HG02981 (cell line): ENCODE measurements around the gene MRTFA.

Experiments
- ATAC-seq: cut with Tn5 transposase; IDR thresholded peaks from one replicate; pipeline ENCODE4 v1.9.1; 2021; ENCODE audit warnings: mild to moderate bottlenecking, moderate library complexity; ENCODE audit not compliant: unreplicated experiment

The MRTFA gene

DNA sequence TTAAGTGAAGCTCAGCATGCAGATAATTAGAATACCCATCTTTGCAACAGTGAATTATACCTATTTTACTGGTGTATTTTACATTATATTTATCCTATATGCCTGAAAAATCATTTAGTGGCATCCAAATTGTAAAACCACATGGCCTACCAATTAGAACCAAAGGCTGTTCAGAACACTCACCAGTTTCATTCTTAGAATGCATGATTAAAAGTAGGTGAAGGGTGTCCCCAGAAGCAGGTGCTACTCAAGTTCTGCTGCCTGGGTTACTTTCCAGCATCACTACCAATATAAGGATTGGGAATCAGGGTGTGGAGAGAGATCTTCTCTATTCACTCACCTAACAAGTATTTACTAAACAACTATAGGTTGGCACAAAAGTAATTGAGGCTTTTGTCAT lies 162.8 kb downstream of the MRTFA start:
- no peak for ATAC-seq

DNA sequence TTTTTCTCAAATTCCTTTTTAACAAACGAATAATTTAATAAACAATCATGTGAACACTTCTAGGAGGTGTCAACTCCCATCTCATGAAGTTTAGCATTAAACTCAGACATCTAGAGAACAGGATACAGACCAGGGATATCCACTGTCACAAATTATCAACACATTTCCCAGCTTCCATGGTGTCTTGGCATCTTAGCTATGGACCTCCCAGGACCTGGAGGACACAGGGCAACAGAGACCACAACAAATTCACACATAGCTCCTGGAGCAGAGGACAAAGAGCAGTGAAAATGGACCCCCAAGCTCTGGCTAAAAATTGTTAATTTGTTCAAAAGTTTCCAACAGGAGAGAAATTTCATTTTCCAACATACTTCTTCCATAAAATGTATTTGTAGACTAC lies 163.9 kb downstream of the MRTFA start:
- ATAC-seq, result no peak

DNA sequence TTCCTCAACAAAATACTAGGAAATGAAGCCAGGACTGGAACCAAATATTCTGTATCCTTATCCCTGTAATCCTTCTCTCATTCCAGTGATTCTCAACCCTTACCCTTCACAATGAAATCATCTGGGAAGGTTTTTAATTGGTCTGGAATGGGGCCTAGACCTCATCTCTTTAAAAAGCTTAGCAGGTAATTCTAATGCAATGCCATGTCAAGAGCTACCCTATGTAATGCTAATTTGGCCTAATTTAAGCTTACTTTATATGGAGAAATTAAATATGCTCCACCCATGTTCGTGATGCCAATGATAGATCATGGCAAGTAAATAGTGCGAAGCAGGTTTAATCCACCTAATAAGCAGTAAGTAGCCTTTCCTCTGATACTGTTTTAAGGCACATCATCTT lies 164.5 kb downstream of the MRTFA start:
- ATAC-seq, result no peak

DNA sequence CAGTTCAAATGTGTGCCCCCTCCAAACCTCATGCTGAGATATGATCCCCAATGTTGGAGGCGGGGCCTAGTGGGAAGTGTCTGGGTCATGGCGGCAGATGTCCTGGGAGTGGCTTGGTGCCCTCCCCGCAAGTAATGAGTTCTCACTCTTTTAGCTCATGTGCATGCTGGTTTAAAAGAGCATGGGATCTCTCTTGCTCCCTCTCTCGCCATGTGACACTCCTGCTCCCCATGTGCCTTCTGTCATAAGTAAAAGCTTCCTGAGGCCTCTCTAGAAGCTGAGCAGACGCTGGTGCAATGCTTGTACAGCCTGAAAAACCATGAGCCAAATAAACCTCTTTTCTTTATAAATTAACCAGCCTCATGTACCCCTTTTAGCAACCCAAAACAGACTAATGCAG lies 167.3 kb downstream of the MRTFA start:
- no peak for ATAC-seq

DNA sequence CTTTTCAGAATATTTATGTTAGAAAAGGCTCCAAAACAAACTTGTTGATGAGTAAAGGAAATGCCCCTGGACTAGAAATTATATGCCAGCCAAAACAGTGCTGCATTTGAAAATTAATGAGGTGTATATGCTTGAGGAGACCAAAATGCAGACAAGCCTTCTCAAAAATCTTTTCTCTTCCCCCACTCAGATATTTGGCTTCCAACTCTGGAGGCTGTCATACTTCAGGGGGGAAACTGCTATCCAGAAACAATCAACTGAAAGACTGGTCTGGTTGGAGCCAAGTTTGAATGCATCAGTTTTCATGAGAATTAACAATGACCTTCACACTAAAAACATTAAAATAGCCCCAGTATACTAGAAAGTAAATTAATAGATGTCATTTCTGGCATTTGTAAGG lies 167.9 kb downstream of the MRTFA start:
- ATAC-seq, result no peak

DNA sequence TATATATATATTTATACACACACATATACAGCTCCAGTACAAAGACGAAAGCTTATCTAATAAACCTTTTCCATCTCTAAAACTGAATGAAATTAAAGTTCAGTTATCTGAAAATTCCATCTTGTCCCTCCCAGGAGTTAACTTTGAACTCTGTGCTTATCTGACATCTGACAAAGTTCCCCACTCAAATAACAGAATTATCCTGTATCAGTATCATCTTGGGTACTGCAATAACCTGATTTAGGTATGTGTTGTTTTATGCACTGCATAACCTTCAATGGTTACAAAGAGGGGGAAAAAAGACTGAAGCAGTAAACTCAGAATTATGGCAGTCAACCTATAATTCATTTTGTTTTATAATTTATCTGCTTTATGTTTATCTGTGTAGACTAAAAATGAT lies 169.5 kb downstream of the MRTFA start:
- ATAC-seq, result no peak

DNA sequence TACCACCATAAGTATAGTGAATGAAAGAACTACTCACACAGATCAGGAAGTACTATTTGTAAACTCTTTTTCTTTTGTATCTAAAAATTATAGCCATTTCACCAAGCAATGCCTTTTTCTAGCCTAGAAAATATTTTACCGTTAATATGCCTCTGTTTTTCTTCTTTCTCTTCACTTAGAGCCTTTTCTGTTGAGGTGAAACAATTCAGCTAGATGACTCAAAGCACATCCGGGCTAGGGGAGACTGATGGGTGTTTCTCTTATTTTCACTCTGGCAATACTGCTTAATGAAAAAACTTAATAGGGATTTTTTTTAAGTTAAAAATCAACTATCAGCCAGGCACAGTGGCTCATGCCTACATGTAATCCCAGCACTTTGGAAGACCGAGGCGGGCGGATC lies 172.8 kb downstream of the MRTFA start:
- no peak for ATAC-seq

DNA sequence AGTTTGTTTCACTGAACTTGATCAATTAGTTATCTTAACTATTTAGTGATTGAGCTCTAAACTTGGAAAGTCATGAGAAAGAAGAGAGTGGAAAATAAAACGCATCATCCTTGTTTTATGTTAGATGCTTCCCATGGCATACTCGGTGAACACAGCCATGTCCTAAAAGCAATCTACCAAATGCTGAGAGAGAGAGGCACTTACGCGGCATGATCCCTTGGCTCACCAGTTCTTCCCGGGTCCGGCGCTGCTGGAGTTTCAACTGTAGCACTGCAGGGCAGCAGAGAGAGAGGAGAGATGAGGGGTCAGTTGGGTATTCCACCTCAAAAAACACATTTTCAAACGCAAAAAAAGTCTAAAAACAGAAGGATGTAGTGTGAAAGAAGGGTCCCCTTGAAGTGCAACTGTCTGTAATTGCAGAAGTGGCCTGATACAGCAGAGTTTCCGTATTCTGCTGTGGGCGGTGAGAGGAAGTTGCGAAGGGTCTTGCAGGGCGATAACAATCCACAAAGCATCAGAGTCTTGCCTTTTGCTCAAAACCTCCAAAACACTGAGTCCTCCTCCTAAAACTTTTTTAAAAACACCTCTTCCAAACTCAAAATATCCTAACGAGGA lies 173.4 kb downstream of the MRTFA start:
- peak; percentile 68 for ATAC-seq

DNA sequence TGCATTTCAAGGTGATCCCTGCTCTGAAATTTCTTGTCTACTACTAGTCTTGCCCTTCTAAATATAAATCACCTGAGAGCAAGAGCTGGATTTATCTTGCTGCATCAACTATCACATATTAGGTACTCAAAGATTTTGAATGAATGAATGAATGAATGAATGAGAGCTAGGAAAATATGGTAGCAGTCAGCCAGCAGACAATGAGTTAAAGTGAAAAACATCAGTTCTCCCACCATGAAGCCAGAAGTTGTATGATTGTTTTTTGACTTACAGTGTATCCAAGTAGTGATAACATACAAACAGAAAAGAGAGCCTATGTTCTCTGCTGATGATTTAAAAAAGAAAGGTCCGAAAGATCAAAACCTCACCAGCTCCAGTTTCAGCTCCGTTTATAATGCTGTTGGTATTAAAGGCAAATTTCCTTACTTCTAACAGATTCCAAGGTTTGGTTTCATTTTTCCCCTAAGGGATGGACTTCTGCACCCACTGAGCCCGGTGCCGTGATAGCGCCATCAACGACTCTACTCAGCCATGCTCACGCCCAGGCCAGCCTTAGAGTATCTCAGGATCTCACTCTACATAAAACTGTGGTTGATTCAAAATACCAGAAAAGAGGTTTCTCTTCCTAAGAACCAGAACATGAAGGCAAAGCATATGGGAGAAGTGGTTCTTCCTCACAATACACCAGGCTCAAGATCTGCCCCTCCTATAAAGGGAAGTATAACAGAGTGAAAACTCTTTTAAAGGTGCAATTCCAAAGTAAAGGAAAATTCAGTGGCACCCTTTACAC lies 174.1 kb downstream of the MRTFA start:
- ATAC-seq, result no peak

DNA sequence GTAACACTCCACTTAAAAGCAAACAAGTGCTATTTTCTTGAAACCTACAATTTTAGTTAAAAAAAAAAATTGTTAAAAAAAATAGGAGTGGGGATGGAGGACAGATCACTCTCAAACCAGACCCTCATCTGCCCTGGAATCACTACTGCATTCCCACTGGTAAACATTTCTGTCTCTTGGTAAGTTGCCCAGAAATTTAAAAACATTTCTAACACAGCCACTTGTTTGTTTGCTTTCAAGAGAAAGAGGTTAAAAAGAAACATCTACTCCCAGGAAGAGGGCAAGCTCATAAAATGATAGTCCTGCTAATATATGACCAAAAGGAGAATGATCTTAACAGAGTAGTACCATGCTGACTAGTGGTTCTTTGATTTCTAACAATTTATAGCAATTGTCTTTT lies 182.8 kb downstream of the MRTFA start:
- no peak for ATAC-seq

DNA sequence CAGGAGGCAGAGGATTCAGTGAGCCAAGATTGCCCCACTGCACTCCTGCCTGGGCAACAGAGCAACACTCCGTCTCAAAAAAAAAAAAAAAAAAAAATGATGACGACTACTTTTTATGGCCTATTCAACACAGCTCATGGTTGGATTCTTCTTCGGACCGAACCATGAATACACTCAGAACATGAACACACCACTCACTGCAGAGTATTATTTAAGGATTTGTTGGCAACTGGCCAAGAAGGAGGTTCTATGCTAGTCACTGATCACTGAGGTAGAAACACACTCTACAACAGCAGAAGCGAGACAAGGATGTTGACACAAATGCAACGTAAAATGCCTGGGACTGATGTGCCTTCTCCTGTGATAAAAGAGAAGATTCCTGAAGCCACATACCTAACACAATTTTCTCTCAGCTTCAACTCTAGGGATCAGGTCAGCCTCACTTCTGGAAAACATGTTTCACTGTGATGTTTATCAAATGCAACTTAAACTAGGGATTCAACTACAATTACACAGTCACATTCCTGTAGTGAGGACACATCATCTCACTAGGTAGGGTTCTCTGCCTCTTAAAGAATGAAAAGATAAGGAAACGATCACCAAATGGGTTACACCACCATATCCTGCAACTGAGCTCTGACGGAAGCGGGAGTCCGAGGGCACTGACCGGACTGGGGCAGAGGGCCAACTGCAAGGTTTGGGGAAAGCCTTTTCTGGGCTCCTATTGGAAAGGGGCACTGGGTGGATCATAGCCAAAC lies 183.6 kb downstream of the MRTFA start:
- ATAC-seq, result no peak

DNA sequence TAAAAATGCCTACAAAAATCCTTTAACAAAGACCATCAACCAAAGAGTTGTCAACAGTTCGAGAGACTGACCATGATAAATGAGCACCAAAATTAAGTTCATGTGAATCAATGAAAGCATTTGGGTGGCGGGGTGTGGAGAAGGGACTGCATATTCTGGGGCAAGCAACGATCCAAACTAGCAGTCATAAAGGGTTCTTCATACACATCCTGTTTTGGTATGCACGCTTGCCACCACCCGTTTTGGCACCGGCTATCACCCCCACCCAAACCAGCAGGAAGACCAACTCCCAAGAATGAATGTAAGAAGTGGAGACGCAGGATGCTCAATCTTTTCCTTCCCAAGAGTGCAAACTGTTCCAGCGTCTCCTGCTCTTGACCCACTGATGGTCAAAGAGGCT lies 185.3 kb downstream of the MRTFA start:
- ATAC-seq, result no peak

DNA sequence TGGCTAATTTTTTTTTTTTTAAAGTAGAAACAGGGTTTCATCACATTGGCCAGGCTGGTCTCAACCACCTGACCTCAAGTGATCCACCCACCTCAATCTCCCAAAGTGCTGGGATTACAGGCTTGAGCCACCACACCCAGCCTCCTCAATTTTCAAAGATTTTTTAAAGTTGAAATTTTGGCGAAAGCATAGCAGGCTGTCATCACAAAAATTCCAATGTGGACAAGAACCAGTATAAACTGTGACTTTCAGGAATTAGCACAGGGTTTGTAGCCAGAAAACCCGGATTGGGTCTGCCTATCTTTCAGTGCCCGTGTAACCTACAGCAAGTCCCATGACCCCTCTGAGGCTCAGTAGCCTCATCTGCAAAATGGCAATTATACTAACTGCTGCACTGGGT lies 185.9 kb downstream of the MRTFA start:
- no peak for ATAC-seq

DNA sequence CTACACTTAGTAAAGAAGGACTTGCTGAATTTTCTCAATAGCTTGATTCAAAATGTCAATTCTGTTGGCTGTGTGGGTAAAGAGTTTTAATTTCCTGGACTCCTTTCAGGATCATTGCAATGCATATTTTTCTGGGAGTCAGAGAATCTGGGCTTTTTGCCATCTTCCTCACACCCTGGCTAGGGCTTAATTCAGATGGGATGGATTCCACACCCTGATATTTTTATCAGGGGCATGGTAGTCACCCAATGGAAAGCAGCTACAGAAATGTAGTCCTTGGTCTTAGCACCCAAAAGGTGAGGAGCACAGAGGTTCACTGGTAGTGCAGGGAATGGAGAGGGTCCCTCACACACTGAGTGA lies 186.9 kb downstream of the MRTFA start:
- no peak for ATAC-seq

DNA sequence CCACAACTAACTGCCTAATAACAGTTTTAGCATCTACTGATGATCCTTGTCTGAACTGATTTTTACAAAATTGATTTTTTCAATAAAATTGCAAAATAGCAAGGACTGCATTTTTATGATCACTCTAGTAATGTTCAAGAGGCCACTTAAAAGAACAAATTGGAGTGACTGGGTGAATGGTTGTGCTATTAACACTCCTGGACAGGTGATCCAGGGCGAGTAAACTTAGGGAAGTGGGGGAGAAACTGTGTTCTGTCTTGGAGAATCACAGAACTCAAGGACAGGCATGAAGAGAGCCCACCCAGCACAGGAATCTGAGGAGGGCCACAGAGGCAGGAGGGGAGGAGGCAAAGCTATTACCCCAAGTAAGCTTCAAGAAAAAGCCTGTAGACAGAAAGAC lies 190.3 kb downstream of the MRTFA start:
- ATAC-seq, result no peak

DNA sequence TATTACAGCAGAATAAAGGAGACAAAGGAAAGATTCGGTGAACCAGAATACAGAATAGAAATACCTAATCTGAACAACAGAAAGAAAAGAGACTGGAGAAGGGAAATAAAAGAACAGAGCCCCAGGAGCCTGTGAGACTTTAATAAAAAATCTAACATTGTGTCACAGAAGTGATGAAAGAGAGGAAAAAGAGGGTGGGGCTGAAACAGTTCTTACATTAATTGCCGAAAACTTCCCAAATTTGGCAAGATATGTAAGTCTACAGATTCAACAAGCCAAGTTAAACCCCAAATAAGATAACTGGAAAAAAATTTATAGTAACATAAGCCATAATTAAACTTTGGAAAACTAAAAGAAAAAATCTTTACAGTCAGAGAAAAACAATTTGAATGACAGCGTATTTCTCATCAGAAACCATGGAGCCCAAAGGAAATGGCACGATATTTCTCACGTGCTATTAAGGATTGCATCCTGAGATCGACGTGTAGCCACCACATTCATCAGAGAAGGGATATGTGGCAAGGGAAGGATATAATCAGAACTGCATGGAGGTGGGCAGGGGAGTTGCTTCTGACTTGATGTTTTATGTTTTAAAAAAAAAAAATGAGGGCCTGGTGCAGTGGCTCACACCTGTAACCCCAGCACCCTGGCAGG lies 192.2 kb downstream of the MRTFA start:
- ATAC-seq, result no peak

DNA sequence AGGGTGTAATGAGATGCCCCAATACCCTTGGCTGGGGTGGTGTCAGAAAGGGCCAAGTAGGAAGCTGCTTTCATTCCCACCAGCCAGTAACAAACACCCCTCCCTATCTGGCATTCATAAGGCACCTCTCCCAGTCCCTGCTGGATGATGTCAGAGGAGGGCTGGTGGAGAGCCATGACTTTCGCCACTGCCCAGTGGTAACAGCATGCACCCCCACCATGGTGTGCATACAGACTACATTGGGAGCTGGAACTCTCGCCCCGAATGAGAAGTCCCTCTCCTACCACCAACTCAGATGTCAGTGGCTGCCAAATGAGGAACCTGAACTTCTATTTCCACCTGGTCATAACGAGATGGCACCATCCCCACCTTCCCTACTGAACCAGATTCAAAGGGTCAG lies 192.8 kb downstream of the MRTFA start:
- ATAC-seq, result no peak

DNA sequence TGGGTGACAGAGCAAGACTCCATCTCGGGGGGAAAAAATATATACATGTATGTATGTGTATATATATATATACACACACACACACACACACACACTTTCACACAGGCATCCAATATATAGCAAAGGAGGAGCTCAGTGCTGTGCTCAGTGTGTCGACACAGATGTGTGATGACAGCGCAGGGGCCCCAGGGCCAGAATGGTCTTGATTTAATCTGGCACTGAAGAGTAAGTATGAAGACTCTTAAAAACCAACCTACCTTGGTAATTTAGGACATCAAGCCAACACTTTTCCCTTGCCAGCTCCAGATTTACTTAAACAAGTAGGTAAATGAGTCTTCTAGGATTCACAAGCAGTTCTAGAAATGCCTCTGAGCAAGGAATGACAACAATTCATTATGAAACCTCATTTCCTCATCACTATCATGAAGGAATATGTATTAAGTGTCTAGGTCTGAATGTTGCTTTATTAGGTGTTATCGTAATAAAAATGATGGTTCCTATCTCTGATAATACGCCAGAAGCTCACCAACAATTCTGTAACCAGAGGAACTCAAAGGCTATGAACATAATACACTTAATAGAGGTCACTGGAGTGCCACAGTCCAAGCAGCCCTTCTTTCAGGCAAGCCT lies 194.6 kb downstream of the MRTFA start:
- ATAC-seq, result no peak

DNA sequence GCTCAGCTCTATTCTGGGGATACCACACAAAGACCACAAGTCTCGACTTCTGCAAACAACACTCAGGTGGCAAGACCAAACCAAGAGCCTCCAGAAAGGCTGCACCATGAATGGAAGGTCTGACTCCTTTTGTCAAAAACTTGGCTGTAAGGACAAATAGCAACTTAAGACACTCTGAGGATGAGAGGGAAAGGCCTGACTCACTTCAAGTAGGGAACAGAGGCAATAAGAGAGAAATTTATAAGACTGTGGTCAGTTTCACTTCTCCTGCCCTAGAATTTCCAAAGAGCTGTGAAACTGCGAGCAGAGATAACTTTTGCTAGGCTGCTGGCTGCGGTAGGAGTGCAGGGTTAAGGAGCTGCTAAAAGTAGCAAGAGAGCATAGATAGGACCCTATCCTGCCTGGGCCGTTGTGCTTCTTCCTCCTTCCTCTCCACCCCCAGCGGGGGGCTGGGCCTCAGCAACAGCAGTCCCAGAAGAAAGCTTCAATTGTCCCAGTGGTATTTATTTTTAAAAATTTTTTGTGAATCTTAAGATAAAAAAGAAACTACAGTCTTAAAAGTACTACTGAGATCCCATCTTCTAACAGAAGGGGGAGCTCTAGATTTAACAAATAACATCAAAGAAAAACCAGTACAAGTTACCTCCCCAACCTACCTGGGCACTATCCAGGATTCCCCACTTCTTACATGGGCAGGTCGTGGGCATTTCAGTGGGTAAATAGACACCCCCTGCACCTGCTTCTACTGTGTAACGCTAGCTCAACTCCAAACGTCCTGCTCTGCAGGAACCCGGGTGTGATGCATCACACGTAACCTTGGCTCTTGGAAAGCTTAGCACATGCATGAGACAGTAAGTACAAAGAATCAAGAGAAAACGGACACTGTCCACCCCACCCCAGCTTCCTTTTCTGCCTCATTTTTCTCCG lies 199.8 kb downstream of the MRTFA start:
- peak; percentile 70 for ATAC-seq

DNA sequence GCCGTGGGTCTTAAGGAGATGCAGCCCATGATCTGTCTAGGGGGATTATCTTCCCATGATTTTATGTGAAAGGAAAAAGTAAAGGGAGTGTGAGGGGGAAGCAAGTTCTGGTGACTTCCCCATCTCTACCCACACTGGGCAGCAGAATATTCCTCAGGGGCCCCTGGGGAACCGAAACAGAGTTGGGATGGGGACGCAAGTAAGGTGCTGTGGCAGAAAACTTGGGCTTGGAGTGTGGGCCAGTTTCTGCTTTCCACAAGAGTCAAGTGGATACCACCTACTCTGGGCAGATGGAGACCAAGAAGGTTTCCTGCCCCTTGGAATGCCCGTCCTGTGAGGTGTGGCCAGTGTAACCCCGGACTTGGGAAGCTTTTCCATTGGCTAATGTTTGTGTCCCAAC lies 201.8 kb downstream of the MRTFA start:
- no peak for ATAC-seq
